T-helper 1 cell (primary cell): ENCODE data around the gene CASP8.
"Not testable (repeated sequence)": the region's sequence is repeated elsewhere in the genome, so short reads cannot be mapped to it uniquely, and the experiment has no call there.

Experiments used
- DNase-seq, 5 donors: peaks; one replicate each; pipeline ENCODE4 v3.0.0-alpha.2; 2012 to 2020

CASP8 gene

DNA sequence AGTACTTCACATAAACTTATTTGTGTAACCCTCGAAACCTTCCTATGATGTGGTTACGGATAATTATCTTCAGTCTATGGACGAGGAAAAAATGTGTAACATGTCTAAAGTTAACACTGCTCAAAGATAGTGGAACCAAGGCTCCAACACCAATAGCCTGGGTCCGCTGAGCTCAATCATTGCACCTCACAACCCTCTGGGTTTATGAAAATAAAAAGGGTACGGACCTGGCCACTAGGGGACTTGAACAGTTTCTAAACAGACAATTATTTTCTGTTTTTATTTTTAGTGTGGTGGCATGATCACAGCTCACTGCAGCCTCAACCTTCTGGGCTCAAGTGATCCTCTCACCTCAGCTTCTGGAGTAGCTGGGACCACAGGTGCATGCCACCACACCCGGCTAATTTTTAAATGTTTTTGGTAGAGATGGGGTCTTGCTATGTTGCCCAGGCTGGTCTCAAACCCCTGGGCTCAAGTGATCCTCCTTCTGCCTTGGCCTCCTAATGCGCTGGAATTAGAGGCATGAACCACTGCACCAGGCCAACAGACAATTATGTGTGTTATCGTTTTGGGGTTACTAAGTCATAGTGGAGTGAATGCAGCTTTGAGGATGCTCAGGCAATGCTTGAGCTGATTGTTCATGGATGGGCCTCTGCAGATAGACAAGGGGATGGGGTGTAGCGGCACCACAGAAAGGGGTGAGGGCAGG is 10.1 kb downstream of the CASP8 start:
- no peak for DNase-seq

DNA sequence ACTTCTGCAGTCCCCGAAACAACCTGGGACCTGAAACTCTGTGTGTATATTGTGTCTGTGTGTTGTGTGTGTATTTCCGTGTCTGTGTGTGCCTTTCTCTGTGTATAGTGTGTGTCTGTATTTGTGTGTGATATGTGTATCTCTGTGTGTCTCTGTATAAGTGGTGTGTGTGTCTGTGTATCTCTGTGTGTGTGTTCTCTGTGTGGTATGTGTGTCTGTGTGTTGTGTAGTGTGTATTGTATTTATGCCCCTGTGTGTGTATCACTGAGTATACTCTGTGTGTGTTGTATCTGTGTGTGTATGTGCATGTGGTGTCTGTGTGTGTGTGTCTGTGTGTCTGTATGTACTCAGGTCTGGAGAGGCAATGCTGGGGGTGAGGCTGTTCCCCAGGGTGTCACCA is 11.6 kb downstream of the CASP8 start:
- no peak for DNase-seq

DNA sequence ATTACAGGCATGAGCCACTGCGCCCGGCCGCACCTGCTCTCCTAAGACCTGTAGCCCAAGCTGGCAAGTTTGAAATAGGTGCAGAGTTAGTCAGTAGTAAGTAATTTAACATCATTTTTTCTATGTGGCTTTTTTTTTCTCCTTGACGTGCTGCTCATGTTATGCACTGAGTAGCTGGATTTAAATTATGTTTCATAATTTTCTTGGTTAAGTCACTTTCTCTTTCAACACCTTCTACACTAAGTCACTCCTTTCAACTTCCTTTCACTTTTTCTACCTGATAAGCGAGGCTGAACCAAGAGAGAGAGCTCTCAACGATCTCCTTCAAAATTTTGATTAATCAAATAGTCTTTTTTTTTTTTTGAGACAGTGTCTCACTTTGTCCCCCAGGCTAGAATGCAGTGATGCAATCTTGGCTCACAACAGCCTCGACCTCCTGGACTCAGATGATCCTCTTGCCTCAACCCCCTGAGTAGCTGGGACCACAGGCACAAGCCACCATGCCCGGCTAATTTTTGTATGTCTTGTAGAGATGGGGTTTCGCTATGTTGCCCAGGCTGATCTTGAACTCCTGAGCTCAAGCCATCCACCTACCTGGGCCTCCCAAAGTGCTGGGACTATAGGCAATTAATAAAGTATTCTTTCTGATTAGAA is 13.1 kb downstream of the CASP8 start:
- no peak for DNase-seq

DNA sequence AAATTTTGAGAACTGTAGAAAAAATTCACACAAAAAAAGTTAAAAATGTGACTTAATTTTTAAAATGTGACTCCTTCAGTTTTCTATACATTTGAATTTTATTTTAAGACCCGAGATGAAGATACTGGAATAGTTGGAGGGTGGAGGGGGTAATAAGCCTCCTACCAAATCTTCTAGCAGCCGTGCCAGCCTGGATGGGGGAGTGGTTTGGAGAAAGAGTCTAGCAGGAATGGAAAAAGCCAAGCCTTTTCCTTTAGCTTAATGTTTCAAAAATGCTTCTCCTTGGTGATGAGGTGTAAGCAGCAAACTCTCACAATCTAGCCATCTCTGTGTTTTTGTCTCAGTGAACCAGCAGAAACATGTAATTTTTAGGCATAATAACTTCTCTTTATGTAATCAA is 14.7 kb downstream of the CASP8 start:
- no peak for DNase-seq

DNA sequence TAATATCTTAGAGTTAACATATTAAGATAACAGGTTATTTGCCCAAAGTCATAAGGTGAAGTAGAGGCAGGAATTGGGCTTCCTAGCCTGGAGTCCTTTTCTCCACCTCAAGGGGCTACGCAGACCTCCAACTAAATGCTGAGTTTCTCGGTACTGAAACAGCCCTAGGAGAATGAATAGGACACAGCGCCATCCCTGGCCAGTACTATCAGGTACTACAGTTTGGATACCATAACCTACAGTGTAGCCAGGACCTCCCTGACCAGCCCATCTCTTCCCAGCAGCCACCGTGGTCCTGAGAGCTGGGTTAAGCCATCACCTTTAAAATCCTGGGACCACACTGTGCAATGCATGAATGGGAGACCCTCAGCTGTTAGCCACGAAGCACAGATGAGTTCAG is 15.7 kb downstream of the CASP8 start:
- no peak for DNase-seq

DNA sequence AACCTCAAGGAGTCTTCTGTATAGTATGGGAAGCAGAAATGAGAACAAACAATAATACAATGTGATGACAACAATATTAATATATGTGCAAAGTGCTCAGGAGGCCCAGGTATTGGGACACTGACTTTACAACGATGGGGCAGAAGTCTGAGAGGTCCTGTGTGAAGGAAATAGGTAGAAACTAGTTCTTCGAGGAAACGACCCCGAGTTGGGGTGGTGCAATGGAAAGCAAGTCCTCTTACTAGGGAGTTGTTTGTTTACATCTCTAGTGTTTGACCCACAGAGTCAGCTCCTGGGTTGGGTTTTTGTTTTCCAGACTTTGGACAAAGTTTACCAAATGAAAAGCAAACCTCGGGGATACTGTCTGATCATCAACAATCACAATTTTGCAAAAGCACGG is 16.2 kb downstream of the CASP8 start:
- DNase-seq, result no peak

- no peak for DNase-seq
Observed at GRCh38 chr2:201279079-201279478, 18.7 kb downstream of the CASP8 start.

- no peak for DNase-seq
Observed at GRCh38 chr2:201280191-201281040, 20.1 kb downstream of the CASP8 start.

GRCh38 chr2:201285499-201285898 is 25.2 kb downstream of the CASP8 start:
- DNase-seq, result no peak

DNA sequence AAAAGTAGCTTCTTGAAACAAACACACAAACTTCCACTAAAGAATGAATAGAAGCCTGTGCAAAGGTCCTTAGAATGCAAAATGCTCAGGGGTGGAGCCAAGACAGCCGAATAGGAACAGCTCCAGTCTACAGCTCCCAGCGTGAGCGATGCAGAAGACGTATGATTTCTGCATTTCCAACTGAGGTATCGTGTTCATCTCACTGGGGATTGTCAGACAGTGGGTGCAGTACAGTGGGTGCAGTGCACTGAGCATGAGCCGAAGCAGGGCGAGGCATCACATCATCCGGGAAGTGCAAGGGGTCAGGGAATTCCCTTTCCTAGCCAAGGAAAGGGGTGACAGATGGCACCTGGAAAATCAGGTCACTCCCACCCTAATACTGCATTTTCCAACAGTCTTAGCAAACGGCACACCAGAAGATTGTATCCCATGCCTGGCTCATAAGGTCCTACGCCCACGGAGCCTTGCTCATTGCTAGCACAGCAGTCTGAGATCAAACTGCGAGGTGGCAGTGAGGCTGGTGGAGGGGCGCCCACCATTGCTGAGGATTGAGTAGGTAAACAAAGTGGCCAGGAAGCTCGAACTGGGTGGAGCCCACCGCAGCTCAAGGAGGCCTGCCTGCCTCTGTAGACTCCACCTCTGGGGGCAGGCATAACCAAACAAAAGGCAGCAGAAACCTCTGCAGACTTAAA is 30.3 kb downstream of the CASP8 start:
- not testable (repeated sequence) for DNase-seq

DNA sequence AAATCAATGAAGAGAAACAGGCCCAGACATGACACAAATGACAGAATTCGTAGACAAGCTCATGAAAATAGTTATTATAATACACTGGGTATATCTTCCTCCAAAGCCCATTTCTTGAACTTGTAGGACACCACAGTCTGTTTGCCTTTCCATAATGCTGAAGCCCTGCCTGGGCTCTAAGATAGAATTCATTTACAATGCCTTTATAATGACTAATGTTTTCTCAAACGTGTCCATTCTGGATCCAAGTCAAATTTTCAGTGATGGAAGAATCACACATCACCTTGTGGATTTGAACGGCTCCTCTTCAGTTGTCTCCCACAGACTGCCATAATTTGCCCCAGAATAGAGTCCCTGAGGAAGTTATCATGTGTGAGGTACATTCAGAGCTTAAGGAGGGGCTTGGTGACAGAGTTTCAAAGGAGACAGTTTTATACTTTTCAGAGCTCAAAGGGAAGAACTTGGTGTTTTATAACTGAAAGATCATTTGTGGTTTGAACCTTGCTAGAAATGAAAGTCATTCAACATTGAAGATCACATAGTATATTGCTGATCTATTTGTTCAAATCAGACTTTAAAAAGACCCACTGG is 38.2 kb downstream of the CASP8 start:
- no peak for DNase-seq

DNA sequence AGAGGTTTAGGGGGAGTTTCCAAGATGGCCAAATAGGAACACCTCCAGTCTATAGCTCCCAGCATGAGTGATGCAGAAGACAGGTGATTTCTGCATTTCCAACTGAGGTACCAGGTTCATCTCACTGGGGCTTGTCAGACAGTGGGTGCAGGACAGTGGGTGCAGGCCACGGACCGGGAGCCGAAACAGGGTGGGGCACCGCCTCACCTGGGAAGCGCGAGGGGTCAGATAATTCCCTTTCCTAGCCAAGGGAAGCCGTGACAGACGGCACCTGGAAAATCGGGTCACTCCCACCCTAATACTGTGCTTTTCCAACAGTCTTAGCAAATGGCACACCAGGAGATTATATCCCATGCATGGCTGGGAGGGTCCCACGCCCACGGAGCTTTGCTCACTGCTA is 39.6 kb downstream of the CASP8 start:
- DNase-seq, result not testable (repeated sequence)

DNA sequence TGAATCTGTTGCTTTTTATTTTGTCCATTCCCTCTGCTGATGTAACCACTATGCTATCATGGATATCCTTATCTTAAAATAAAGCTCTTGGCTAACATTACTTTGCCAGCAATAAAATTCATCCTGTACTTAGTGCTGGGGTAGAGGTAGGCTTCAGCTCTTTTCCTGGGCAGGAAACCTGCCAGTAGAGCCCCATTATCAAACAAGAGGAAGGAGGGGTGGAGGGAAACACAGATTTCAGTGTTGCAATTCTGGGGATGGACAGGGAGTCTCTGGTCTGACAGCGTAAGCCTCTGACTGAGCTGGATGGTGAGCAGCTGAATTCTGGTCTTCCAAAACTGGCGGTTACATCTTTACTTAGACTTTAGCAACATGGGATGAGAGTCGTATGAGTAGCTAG is 47.5 kb downstream of the CASP8 start:
- no peak for DNase-seq

GRCh38 chr2:201308914-201309313 is 48.6 kb downstream of the CASP8 start:
- no peak for DNase-seq

DNA sequence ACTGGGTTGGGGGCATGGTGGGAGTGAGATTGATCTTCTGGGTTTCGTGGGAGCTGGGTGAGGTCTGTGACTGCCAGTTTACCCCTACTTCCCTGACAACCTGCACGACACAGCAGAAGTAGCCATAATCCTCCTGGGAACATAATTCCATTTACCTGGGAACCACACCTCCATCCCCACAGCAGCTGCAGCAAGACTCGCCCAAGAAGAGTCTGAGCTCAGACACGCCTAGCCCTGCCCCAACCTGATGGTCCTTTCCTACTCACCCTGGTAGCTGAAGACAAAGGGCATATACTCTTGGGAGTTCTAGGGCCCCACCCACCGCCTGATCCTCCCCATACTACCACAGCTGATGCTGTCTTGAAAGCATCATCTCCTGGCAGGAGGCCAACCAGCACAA is 53.0 kb downstream of the CASP8 start:
- no peak for DNase-seq

DNA sequence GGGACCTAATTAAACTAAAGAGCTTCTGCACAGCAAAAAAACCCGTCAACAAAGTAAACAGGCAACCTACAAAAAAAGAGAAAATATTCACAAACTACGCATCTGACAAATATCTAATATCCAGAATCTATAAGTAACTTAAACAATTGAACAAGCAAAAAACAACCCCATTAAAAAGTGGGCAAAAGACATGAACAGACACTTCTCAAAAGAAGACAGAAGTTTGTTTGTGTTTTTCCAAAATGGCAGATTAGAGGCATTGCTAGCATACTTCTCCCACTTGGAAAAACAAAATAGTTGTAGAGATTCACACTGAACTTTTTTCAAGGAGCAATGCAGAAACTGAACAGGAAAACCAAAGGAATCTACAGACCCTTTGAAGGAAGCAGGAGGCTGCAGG is 59.2 kb downstream of the CASP8 start:
- DNase-seq, result no peak

DNA sequence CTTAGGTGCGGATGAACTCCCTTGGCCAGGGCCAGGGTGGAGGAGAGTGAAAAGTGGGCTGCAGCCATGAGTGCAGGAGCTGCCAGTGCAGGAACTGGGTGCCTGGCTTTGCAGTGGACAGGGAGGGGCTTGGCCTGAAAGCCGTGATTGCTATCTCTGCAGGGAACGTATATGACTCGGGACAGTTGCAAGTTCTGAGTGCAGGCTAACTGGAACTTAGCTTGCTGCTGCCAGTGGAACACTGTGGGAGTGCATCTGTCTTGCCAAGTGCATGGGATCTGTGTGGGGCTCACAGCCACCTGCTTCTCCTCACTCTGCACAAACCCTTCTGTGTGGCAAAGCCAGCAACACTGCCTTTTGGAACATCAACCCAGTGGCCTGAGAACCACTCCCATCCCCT is 59.9 kb downstream of the CASP8 start:
- DNase-seq, result no peak

- DNase-seq, result no peak
Observed at GRCh38 chr2:201320701-201321100, 60.4 kb downstream of the CASP8 start.

DNA sequence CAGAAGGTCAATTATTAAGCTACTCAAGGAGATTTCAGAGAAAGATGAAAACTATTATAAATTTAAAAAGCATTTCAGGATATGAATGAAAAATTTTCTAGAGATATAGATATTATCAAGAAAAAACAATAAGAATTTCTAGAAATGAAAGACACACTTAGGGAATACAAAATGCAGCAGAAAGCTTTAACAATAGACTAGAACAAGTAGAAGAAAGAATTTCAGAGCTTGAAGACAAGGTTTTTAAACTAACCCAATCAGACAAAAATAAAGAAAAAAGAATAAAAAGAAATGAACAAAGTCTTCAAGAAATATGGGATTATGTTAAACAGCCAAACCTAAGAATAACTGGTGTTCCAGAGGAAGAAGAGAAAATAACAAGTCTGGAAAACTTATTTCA is 62.4 kb downstream of the CASP8 start:
- DNase-seq, result no peak

DNA sequence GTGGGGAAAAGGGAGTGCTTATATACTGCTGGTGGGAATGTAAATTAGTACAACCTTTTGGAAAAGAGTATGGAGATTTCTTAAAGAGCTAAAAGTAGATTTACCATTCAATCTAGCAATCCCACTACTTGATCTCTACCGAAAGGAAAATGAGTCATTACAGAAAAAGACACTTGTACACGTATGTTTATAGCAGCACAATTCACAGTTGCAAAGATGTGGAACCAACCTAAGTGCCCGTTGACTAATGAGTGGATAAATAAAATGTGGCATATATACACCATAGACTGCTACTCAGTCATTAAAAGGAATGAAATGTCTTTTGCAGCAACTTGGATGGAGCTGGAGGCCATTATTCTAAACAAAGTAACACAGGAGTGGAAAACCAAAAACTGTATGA is 67.3 kb downstream of the CASP8 start:
- no peak for DNase-seq

- DNase-seq, result no peak
Observed at GRCh38 chr2:201329409-201329808, 69.1 kb downstream of the CASP8 start.
